Measurements from ENCODE around the gene PDLIM3.

GRCh38 chr4:185463541-185463940 is 71.8 kb downstream of the PDLIM3 start:
- TF ChIP-seq CTCF (IDR thresholded peaks at IDR 0.05): no peak
- TF ChIP-seq HMGXB4 (CRISPR knock-in tag; IDR thresholded peaks at IDR 0.05): no peak
- no peak for TF ChIP-seq STAT6 (CRISPR knock-in tag; conservative IDR thresholded peaks at IDR 0.05; ENCODE audit: low read depth)
- TF ChIP-seq JUN (CRISPR knock-in tag; IDR thresholded peaks at IDR 0.05): no peak
- no peak for TF ChIP-seq IRF2 (CRISPR knock-in tag; IDR thresholded peaks at IDR 0.05; ENCODE audit: borderline replicate concordance, low read depth)

Measured in WTC11 (cell line).